HG02763 (cell line): Measurements from ENCODE around the gene SYMPK.

ENCODE experiments used
- ATAC-seq: cut with Tn5 transposase; IDR thresholded peaks from one replicate; pipeline ENCODE4 v1.9.1; 2021; ENCODE audit warnings: mild to moderate bottlenecking, moderate library complexity; ENCODE audit not compliant: unreplicated experiment

Gene SYMPK

GRCh38 chr19:45782820-45783785, 79.8 kb downstream of the SYMPK start:
- no peak for ATAC-seq

GRCh38 chr19:45782162-45782691, 80.7 kb downstream of the SYMPK start, which contains the start of gene DMPK:
Gene DMPK, minus strand, starts transcription at chr19:45782490. Its CDS starts 138 bp downstream, at chr19:45782352.
- ATAC-seq = no peak

- ATAC-seq = no peak
Observed at GRCh38 chr19:45781214-45782161, 81.5 kb downstream of the SYMPK start.

- no peak for ATAC-seq
Observed at GRCh38 chr19:45780448-45781213, 82.3 kb downstream of the SYMPK start.

GRCh38 chr19:45780146-45780447, 82.8 kb downstream of the SYMPK start:
- no peak for ATAC-seq

- ATAC-seq = peak; percentile 79
Observed at GRCh38 chr19:45779231-45780145, 83.5 kb downstream of the SYMPK start.

GRCh38 chr19:45778010-45778661, 84.8 kb downstream of the SYMPK start:
- ATAC-seq = no peak

- ATAC-seq = no peak
Observed at GRCh38 chr19:45777395-45777961, 85.5 kb downstream of the SYMPK start.

- no peak for ATAC-seq
Observed at GRCh38 chr19:45774765-45775164, 88.2 kb downstream of the SYMPK start.

GRCh38 chr19:45773384-45773783, 89.6 kb downstream of the SYMPK start:
- no peak for ATAC-seq

GRCh38 chr19:45772912-45773311, 90.0 kb downstream of the SYMPK start:
- no peak for ATAC-seq

GRCh38 chr19:45772130-45772840, 90.7 kb downstream of the SYMPK start:
- no peak for ATAC-seq

- no peak for ATAC-seq
Observed at GRCh38 chr19:45771311-45771933, 91.5 kb downstream of the SYMPK start.

- peak; percentile 46 for ATAC-seq
Observed at GRCh38 chr19:45770192-45771101, 92.5 kb downstream of the SYMPK start.

GRCh38 chr19:45769821-45770191, 93.1 kb downstream of the SYMPK start:
- ATAC-seq = no peak

GRCh38 chr19:45768984-45769782, 93.8 kb downstream of the SYMPK start, which contains the start of gene SIX5:
Gene SIX5, minus strand, starts transcription at chr19:45769252. Its CDS starts 408 bp downstream, at chr19:45768844.
- peak; percentile 61 for ATAC-seq
